Activated T-cell treated with anti-CD3 and anti-CD28 coated beads, Interleukin-2, amount 50 U/mL, for 1 hour (primary cell): ENCODE measurements around the gene NAV3.
"Not testable (repeated sequence)": the region's sequence is repeated elsewhere in the genome, so short reads cannot be mapped to it uniquely, and the experiment has no call there.

Experiments used
- DNase-seq: peaks from one replicate; pipeline ENCODE4 v3.0.0-alpha.2; 2020

NAV3 gene

GRCh38 chr12:78055545-78055944, 224.9 kb downstream of the NAV3 start:
- no peak for DNase-seq

GRCh38 chr12:78057075-78057474, 226.4 kb downstream of the NAV3 start:
- no peak for DNase-seq

- DNase-seq, result no peak
Observed at GRCh38 chr12:78060186-78060585, 229.5 kb downstream of the NAV3 start.

- DNase-seq, result no peak
Observed at GRCh38 chr12:78062786-78063185, 232.1 kb downstream of the NAV3 start.

GRCh38 chr12:78081590-78082314, 251.1 kb downstream of the NAV3 start:
- DNase-seq, result no peak

- no peak for DNase-seq
Observed at GRCh38 chr12:78085542-78086182, 255.0 kb downstream of the NAV3 start.

GRCh38 chr12:78086553-78087362, 256.1 kb downstream of the NAV3 start:
- DNase-seq, result no peak

- no peak for DNase-seq
Observed at GRCh38 chr12:78087363-78087675, 256.6 kb downstream of the NAV3 start.

- DNase-seq, result no peak
Observed at GRCh38 chr12:78088391-78088832, 257.7 kb downstream of the NAV3 start.

- DNase-seq, result no peak
Observed at GRCh38 chr12:78090266-78090665, 259.6 kb downstream of the NAV3 start.

GRCh38 chr12:78095623-78096022, 264.9 kb downstream of the NAV3 start:
- DNase-seq, result no peak

GRCh38 chr12:78096909-78097597, 266.4 kb downstream of the NAV3 start:
- no peak for DNase-seq

GRCh38 chr12:78099806-78100205, 269.1 kb downstream of the NAV3 start:
- no peak for DNase-seq

- no peak for DNase-seq
Observed at GRCh38 chr12:78101113-78101876, 270.6 kb downstream of the NAV3 start.

GRCh38 chr12:78101946-78102635, 271.4 kb downstream of the NAV3 start:
- DNase-seq, result no peak

GRCh38 chr12:78102801-78103200, 272.1 kb downstream of the NAV3 start:
- DNase-seq, result not testable (repeated sequence)

- no peak for DNase-seq
Observed at GRCh38 chr12:78115889-78116288, 285.2 kb downstream of the NAV3 start.

GRCh38 chr12:78118036-78118435, 287.3 kb downstream of the NAV3 start:
- no peak for DNase-seq

GRCh38 chr12:78118486-78118885, 287.8 kb downstream of the NAV3 start:
- no peak for DNase-seq

GRCh38 chr12:78119351-78119918, 288.7 kb downstream of the NAV3 start:
- DNase-seq, result no peak

GRCh38 chr12:78120306-78120705, 289.6 kb downstream of the NAV3 start:
- no peak for DNase-seq
